ENCODE measurements around the gene BCAP29. TPM values are rescaled to one million over a fixed set of nuclear protein-coding genes. Genes with fewer than 3 reads are reported as not detected.

The BCAP29 gene, protein sequence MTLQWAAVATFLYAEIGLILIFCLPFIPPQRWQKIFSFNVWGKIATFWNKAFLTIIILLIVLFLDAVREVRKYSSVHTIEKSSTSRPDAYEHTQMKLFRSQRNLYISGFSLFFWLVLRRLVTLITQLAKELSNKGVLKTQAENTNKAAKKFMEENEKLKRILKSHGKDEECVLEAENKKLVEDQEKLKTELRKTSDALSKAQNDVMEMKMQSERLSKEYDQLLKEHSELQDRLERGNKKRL
- total RNA-seq, result 90.2 and 149 TPM in 2 replicates

GRCh38 chr7:107579885-107580715, at the start of gene BCAP29:
Gene BCAP29 (plus strand): TSS chr7:107580246. CDS start chr7:107580773, 527 bp downstream.

GRCh38 chr7:107563775-107564552, 16.1 kb upstream of the BCAP29 start, which contains the start of the genes COG5 and DUS4L:
Gene COG5 (minus strand): TSS chr7:107563920. CDS start chr7:107563896, 24 bp downstream.
Gene DUS4L (plus strand): TSS chr7:107563971. CDS start chr7:107567071, 3,100 bp downstream.

DNA sequence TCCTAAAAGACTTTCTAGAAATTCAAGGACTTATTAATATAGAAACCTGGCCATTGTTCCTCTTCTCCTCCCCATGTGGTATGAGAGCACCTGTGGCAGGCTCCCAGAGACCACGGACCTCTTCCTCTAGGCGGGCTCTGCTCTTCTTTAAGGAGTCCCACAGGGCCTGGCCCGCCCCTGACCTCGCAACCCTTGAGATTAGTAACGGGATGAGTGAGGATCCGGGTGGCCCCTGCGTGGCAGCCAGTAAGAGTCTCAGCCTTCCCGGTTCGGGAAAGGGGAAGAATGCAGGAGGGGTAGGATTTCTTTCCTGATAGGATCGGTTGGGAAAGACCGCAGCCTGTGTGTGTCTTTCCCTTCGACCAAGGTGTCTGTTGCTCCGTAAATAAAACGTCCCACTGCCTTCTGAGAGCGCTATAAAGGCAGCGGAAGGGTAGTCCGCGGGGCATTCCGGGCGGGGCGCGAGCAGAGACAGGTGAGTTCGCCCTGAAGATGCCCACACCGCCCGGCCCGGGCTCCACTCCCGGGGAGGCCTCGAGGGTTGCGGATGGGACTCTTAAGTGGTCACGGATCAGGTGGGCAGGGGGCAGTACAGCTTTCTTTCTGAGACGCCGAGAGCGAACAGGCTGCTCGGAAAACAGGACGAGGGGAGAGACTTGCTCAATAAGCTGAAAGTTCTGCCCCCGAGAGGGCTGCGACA, 80.5 kb downstream of the BCAP29 start, which contains the start of gene SLC26A4:
TSS of gene SLC26A4 (plus strand) at position 448 of the 700 bp plus-strand sequence. CDS start 814 bp downstream, outside the sequence.

Small RNAs within 50 kb of the gene (small RNA-seq; reads per million reads assigned to genes)
- not detected for gene BANF1P5
- gene RF01233, result not detected

Other genes starting within 250 kb of the BCAP29 start
- not detected in 2 replicates for gene GPR22, start 110.2 kb upstream of the BCAP29 start, total RNA-seq
- 40.1 and 50.4 TPM in 2 replicates for gene COG5, start 16.3 kb upstream of the BCAP29 start, total RNA-seq
- gene DUS4L, start 16.3 kb upstream of the BCAP29 start, total RNA-seq, result 7.7 and 7.8 TPM in 2 replicates
- 0.65 and 2.4 TPM in 2 replicates for gene SLC26A4, start 80.6 kb downstream of the BCAP29 start, total RNA-seq
- gene CBLL1, start 163.9 kb downstream of the BCAP29 start, total RNA-seq, result 33.5 and 36.3 TPM in 2 replicates
- gene SLC26A3, start 223.0 kb downstream of the BCAP29 start, total RNA-seq, result not detected in 2 replicates

All from articular chondrocyte of knee joint (primary cell).